Loucy (cell line): ENCODE results near the gene ZDHHC16.
"Not testable (repeated sequence)": the region's sequence is repeated elsewhere in the genome, so short reads cannot be mapped to it uniquely, and the experiment has no call there.

Experiments used
- CTCF ChIP-seq: fragments of 200-600 bp; sonication (generic); conservative IDR thresholded peaks from 2 replicates; pipeline ENCODE4 v1.5.1; 2014; ENCODE audit warnings: mild to moderate bottlenecking, antibody characterized with exemption, low read length
- EZH2phosphoT487 ChIP-seq: fragments of 200-600 bp; IDR thresholded peaks from 2 replicates; pipeline ENCODE4 v1.6.1; 2018; ENCODE audit warnings: antibody characterized with exemption, mild to moderate bottlenecking, moderate library complexity, borderline replicate concordance

GRCh38 chr10:97423757-97424098, 22.2 kb upstream of the ZDHHC16 start:
- TF ChIP-seq CTCF, EZH2phosphoT487: not testable (repeated sequence)
